Thymus (tissue), 11 donors: ENCODE results near the gene PARD3B. TPM values are rescaled to one million over a fixed set of nuclear protein-coding genes. Genes with fewer than 3 reads are reported as not detected.

ENCODE experiments used
- DNase-seq, 9 donors: peaks; one replicate each; pipeline ENCODE4 v3.0.0-alpha.2; 2013; ENCODE audit warnings: low spot score in 9 of 9, low read depth in 6 of 9, missing footprints in 1 of 9
- H3K27ac ChIP-seq, 2 donors: one replicate each; pipeline ENCODE4 v1.5.1; 2013; ENCODE audit warnings: control low read depth in 1 of 2, low read depth in 1 of 2, low read length in 1 of 2, mild to moderate bottlenecking in 1 of 2, moderate library complexity in 1 of 2
- H3K27me3 ChIP-seq, 2 donors: one replicate each; pipeline ENCODE4 v1.5.1; 2013; ENCODE audit warnings: low read length in 1 of 2; ENCODE audit not compliant: control insufficient read depth in 2 of 2, insufficient read depth in 1 of 2
- H3K36me3 ChIP-seq, 2 donors: one replicate each; pipeline ENCODE4 v1.5.1; 2013; ENCODE audit warnings: low read length in 1 of 2, mild to moderate bottlenecking in 1 of 2, moderate library complexity in 1 of 2; ENCODE audit not compliant: control insufficient read depth in 2 of 2, insufficient read depth in 2 of 2
- H3K4me1 ChIP-seq, 2 donors: one replicate each; pipeline ENCODE4 v1.5.1; 2013; ENCODE audit warnings: low read length in 2 of 2; ENCODE audit not compliant: control insufficient read depth in 2 of 2, insufficient read depth in 2 of 2
- H3K4me3 ChIP-seq, 2 donors: one replicate each; pipeline ENCODE4 v1.5.1; 2013; ENCODE audit warnings: low read length in 2 of 2, control low read depth in 1 of 2, mild to moderate bottlenecking in 1 of 2
- H3K9me3 ChIP-seq, 2 donors: one replicate each; pipeline ENCODE4 v1.5.1; 2013; ENCODE audit warnings: low read length in 1 of 2, mild to moderate bottlenecking in 1 of 2; ENCODE audit not compliant: control insufficient read depth in 2 of 2, insufficient read depth in 1 of 2
- whole genome bisulfite sequencing: extraction: QIAGEN DNeasy Blood & Tissue Kit; methylation state at CpG from one replicate; pipeline ENCODE4 v1.1.7; 2013; 5-methylcytosine and 5-hydroxymethylcytosine counted together
- polyA plus RNA-seq: library from polyadenylated mRNA; stranded (reverse); fragments of 200-250 nt; gene quantifications from one replicate; pipeline ENCODE4 v1.2.3, GENCODE V29; 2013
- total RNA-seq: library from RNA; stranded (reverse); fragments of 120-200 nt; gene quantifications from one replicate; pipeline ENCODE4 v1.2.4, GENCODE V29; 2013
- donor health status: healthy.

The PARD3B gene
- total and polyA plus RNA-seq, 2 donors = 1.0 to 2.4 TPM

- Histone ChIP-seq H3K27me3 (no peaks in the 10 kb centered on the region), H3K27ac (no peak overlapping the region), H3K4me1 (no peaks in the 10 kb centered on the region), H3K9me3 (no peaks in the 10 kb centered on the region), H3K36me3 (no peaks in the 10 kb centered on the region), H3K4me3 (no peak overlapping the region)
- DNase-seq = no peak
- WGBS = 88% methylated on average over 5 of the region's 5 CpGs
These were observed 842.2 kb downstream of the PARD3B start for GRCh38 chr2:205387350-205388055.

- Histone ChIP-seq H3K4me3 (no peak overlapping the region), H3K9me3 (no peaks in the 10 kb centered on the region), H3K36me3 (no peaks in the 10 kb centered on the region), H3K27ac (no peak overlapping the region), H3K4me1 (no peaks in the 10 kb centered on the region), H3K27me3 (no peaks in the 10 kb centered on the region)
- 85% methylated on average over 4 of the region's 4 CpGs for WGBS
- no peak for DNase-seq
These were observed 845.6 kb downstream of the PARD3B start for GRCh38 chr2:205390866-205391265.

- Histone ChIP-seq H3K27ac (no peak overlapping the region), H3K9me3 (no peaks in the 10 kb centered on the region), H3K27me3 (no peaks in the 10 kb centered on the region), H3K4me1 (no peaks in the 10 kb centered on the region), H3K4me3 (no peak overlapping the region), H3K36me3 (no peaks in the 10 kb centered on the region)
- 97% methylated on average over 6 of the region's 6 CpGs for WGBS
- no peak for DNase-seq
These were observed 856.2 kb downstream of the PARD3B start for GRCh38 chr2:205401511-205401910.

GRCh38 chr2:205402011-205402410 lies 856.7 kb downstream of the PARD3B start:
- Histone ChIP-seq H3K9me3 (no peaks in the 10 kb centered on the region), H3K4me1 (no peaks in the 10 kb centered on the region), H3K27me3 (no peaks in the 10 kb centered on the region), H3K4me3 (no peak overlapping the region), H3K36me3 (no peaks in the 10 kb centered on the region), H3K27ac (no peak overlapping the region)
- WGBS = 94% methylated on average over 2 of the region's 2 CpGs
- DNase-seq = no peak

GRCh38 chr2:205403244-205403825 lies 858.1 kb downstream of the PARD3B start:
- 93% methylated on average over 2 of the region's 2 CpGs for WGBS
- no peak for DNase-seq
- Histone ChIP-seq H3K27me3 (no peaks in the 10 kb centered on the region), H3K36me3 (no peaks in the 10 kb centered on the region), H3K4me3 (no peak overlapping the region), H3K27ac (no peak overlapping the region), H3K4me1 (no peaks in the 10 kb centered on the region), H3K9me3 (no peaks in the 10 kb centered on the region)

GRCh38 chr2:205405194-205405593 lies 859.9 kb downstream of the PARD3B start:
- no peaks in the 10 kb centered on the region for H3K4me1 ChIP-seq
- H3K27me3 ChIP-seq = no peaks in the 10 kb centered on the region
- DNase-seq = no peak
- no peak overlapping the region for H3K27ac ChIP-seq
- H3K36me3 ChIP-seq = no peaks in the 10 kb centered on the region
- 92% methylated on average over 1 of the region's 1 CpG for WGBS
- no peak overlapping the region for H3K4me3 ChIP-seq
- no peaks in the 10 kb centered on the region for H3K9me3 ChIP-seq

GRCh38 chr2:205405752-205406151 lies 860.5 kb downstream of the PARD3B start:
- 92% methylated on average over 3 of the region's 3 CpGs for WGBS
- Histone ChIP-seq H3K36me3 (no peaks in the 10 kb centered on the region), H3K27ac (no peak overlapping the region), H3K4me1 (no peaks in the 10 kb centered on the region), H3K9me3 (no peaks in the 10 kb centered on the region), H3K27me3 (no peaks in the 10 kb centered on the region), H3K4me3 (no peak overlapping the region)
- DNase-seq = no peak

GRCh38 chr2:205407984-205408383 lies 862.7 kb downstream of the PARD3B start:
- H3K4me1 ChIP-seq = no peaks in the 10 kb centered on the region
- WGBS = 73% methylated on average over 3 of the region's 3 CpGs
- H3K27ac ChIP-seq = no peak overlapping the region
- no peaks in the 10 kb centered on the region for H3K9me3 ChIP-seq
- peak in 1 of 9 donors; percentile 12 for DNase-seq
- no peak overlapping the region for H3K4me3 ChIP-seq
- H3K27me3 ChIP-seq = no peaks in the 10 kb centered on the region
- no peaks in the 10 kb centered on the region for H3K36me3 ChIP-seq

GRCh38 chr2:205408696-205409095 lies 863.4 kb downstream of the PARD3B start:
- Histone ChIP-seq H3K4me3 (no peak overlapping the region), H3K9me3 (no peaks in the 10 kb centered on the region), H3K27me3 (no peaks in the 10 kb centered on the region), H3K36me3 (no peaks in the 10 kb centered on the region), H3K27ac (no peak overlapping the region), H3K4me1 (no peaks in the 10 kb centered on the region)
- no peak for DNase-seq
